ENCODE measurements around the gene TMEM63A. TPM values are rescaled to one million over a fixed set of nuclear protein-coding genes. Genes with fewer than 3 reads are reported as not detected.
"Not testable (repeated sequence)": the region's sequence is repeated elsewhere in the genome, so short reads cannot be mapped to it uniquely, and the experiment has no call there.

Gene TMEM63A
- total RNA-seq, 1 donor from 2014 or later: 75.7 TPM

- DNase-seq (ENCODE audit: low spot score in 2 of 2, unreplicated experiment in 2 of 2): no peak
- no peak for TF ChIP-seq CTCF (IDR thresholded peaks at IDR 0.05; ENCODE audit: unreplicated experiment)
Observed at GRCh38 chr1:225888898-225889601, 6.9 kb upstream of the TMEM63A start, which contains the start of gene LEFTY1. Gene LEFTY1 (minus strand): TSS chr1:225889146. CDS start chr1:225889066, 80 bp downstream.

GRCh38 chr1:225888289-225888897 is 6.2 kb upstream of the TMEM63A start:
- H3K27me3 Mint-ChIP-seq (ENCODE audit: low read depth): peaks cover 11% of the 10 kb centered on the region
- DNase-seq (ENCODE audit: low spot score in 2 of 2, unreplicated experiment in 2 of 2): no peak
- peak overlapping the region; percentile 46 for H3K4me3 Mint-ChIP-seq
- no peak for TF ChIP-seq CTCF (IDR thresholded peaks at IDR 0.05; ENCODE audit: unreplicated experiment)
- H3K27ac Mint-ChIP-seq: no peak overlapping the region
- peaks cover 3% of the 10 kb centered on the region for H3K4me1 Mint-ChIP-seq
- no peaks in the 10 kb centered on the region for H3K9me3 Mint-ChIP-seq
- no peaks in the 10 kb centered on the region for H3K36me3 Mint-ChIP-seq

More at GRCh38 chr1:225888898-225889601, 6.9 kb upstream of the TMEM63A start, which contains the start of gene LEFTY1:
- H3K27me3 Mint-ChIP-seq (ENCODE audit: low read depth): peaks cover 11% of the 10 kb centered on the region
- H3K27ac Mint-ChIP-seq: no peak within 1 kb of the TSS
- H3K36me3 Mint-ChIP-seq: no peaks in the 10 kb centered on the region
- H3K9me3 Mint-ChIP-seq: no peaks in the 10 kb centered on the region
- H3K4me3 Mint-ChIP-seq: peak within 1 kb of the TSS; percentile 46
- peaks cover 3% of the 10 kb centered on the region for H3K4me1 Mint-ChIP-seq

- peak overlapping the region; percentile 46 for H3K4me3 Mint-ChIP-seq
- not testable (repeated sequence) for H3K4me1 Mint-ChIP-seq; H3K9me3 Mint-ChIP-seq; H3K36me3 Mint-ChIP-seq; DNase-seq (ENCODE audit: low spot score in 2 of 2, unreplicated experiment in 2 of 2); H3K27ac Mint-ChIP-seq
- peaks cover 11% of the 10 kb centered on the region for H3K27me3 Mint-ChIP-seq (ENCODE audit: low read depth)
Observed at GRCh38 chr1:225887554-225888288, 5.5 kb upstream of the TMEM63A start.

- H3K4me3 Mint-ChIP-seq: no peak overlapping the region
- peaks cover 6% of the 10 kb centered on the region for H3K4me1 Mint-ChIP-seq
- no peak for TF ChIP-seq CTCF (IDR thresholded peaks at IDR 0.05; ENCODE audit: unreplicated experiment)
- H3K36me3 Mint-ChIP-seq: no peaks in the 10 kb centered on the region
- peaks cover 11% of the 10 kb centered on the region for H3K27me3 Mint-ChIP-seq (ENCODE audit: low read depth)
- no peak overlapping the region for H3K27ac Mint-ChIP-seq
- DNase-seq (ENCODE audit: low spot score in 2 of 2, unreplicated experiment in 2 of 2): no peak
- H3K9me3 Mint-ChIP-seq: no peaks in the 10 kb centered on the region
Observed at GRCh38 chr1:225887030-225887314, 4.8 kb upstream of the TMEM63A start.

GRCh38 chr1:225886159-225887029 is 4.2 kb upstream of the TMEM63A start:
- peaks cover 6% of the 10 kb centered on the region for H3K4me1 Mint-ChIP-seq
- no peak overlapping the region for H3K27ac Mint-ChIP-seq
- H3K27me3 Mint-ChIP-seq (ENCODE audit: low read depth): peaks cover 11% of the 10 kb centered on the region
- no peak for TF ChIP-seq CTCF (IDR thresholded peaks at IDR 0.05; ENCODE audit: unreplicated experiment)
- H3K36me3 Mint-ChIP-seq: no peaks in the 10 kb centered on the region
- DNase-seq (ENCODE audit: low spot score in 2 of 2, unreplicated experiment in 2 of 2): no peak
- H3K9me3 Mint-ChIP-seq: no peaks in the 10 kb centered on the region
- no peak overlapping the region for H3K4me3 Mint-ChIP-seq

Data from mesothelial cell of epicardium (in vitro differentiated cells).